ENCODE results near the gene DUT.

DUT gene

DNA sequence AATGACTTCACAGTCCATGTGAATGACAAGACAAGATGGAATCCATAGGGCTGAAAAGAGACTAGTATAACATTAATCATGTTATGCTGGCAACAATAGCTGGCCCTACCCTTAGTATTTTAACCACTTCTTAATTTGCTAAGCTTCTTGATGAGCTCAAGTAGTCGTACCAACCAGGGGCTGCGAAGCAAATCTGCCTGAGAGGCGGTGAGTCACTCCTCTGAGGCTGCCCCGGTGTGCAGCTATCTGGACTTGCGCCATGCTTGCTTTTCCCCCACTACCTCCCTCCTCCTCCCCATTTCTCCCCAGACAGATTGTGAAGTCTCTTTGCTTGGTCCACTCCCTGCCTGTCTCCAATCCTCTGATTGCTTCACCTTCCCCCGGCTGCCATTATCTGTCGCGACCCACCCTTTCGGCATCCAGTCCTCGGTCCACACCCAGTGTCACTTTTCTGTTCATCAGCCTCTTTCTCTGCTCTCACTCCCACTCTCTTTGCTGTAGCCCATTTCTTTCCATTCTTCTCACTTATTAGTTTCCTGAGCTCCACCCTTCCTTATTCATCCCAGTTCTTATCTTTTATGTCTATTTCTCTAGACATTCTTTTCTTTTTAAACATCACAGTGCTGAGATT is 42.7 kb downstream of the DUT start:
- DNase-seq = no peak

- DNase-seq = no peak
Measured at GRCh38 chr15:48374472-48374871, 43.2 kb downstream of the DUT start.

DNA sequence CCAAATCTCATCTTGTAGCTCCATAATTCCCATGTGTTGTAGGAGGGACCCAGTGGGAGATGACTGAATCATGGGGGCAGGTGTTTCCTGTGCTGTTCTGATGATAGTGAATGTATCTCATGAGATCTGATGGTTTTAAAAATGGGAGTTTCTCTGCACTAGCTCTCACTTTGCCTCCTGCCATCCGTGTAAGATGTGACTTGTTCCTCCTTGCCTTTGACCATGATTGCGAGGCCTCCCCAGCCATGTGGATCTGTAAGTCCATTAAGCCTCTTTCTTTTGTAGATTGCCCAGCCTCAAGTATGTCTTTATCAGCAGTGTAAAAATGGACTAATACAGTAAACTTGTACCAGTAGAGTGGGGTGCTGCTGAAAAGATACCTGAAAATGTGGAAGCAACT is 44.5 kb downstream of the DUT start:
- no peak for DNase-seq

DNA sequence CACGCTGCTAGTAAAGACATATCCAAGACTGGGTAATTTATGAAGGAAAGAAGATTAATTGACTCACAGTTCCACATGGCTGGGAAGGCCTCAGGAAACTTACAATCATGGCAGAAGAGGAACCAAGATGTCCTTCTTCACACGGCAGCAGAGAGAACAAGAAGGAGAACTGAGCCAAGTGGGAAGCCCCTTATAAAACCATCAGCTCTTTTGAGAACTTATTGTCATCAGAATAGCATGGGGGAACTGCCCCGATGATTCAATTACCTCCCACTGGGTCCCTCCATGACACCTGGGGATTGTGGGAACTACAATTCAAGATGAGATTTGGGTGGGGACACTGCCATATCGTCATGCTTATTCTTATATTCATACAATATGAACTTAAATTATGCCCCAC is 49.0 kb downstream of the DUT start:
- DNase-seq = no peak

GRCh38 chr15:48381861-48382260 is 50.6 kb downstream of the DUT start:
- no peak for DNase-seq

GRCh38 chr15:48383031-48383430 is 51.8 kb downstream of the DUT start:
- DNase-seq = no peak

GRCh38 chr15:48384616-48385015 is 53.4 kb downstream of the DUT start:
- no peak for DNase-seq

- DNase-seq = no peak
Measured at GRCh38 chr15:48385031-48385830, 54.0 kb downstream of the DUT start.

- no peak for DNase-seq
Measured at GRCh38 chr15:48388016-48388851, 57.0 kb downstream of the DUT start.

- DNase-seq = no peak
Measured at GRCh38 chr15:48388910-48389309, 57.7 kb downstream of the DUT start.

DNA sequence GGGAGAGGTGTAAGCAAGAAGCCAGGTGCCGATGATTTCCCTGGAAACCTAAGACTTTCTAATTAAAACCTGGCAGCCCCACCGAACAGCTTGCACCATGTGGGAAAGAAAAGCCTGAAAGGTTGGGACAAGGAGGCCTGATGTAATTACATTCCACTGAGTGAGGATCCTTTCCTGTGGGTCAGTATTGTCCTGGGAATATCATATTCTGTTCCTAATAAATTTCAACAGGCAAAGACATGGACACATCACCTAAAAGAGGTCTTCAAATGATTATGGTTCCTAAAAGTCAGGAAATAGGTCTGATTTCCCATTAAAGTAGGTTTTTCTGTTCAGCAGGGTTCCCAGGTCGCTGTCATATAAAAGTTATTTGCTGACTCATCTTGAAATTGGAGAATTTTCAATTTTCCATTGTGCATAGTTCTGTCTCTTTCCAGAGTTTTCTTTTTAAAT is 58.5 kb downstream of the DUT start:
- DNase-seq = no peak

- DNase-seq = no peak
Measured at GRCh38 chr15:48391950-48392349, 60.7 kb downstream of the DUT start.

GRCh38 chr15:48392356-48392755 is 61.1 kb downstream of the DUT start:
- DNase-seq = no peak
